Measurements from ENCODE around the gene RTN4RL1. TPM values are rescaled to one million over a fixed set of nuclear protein-coding genes. Genes with fewer than 3 reads are reported as not detected.
A peak's percentile ranks its signal among the peaks of the same experiment; 100 is the strongest.
"Not testable (repeated sequence)": the region's sequence is repeated elsewhere in the genome, so short reads cannot be mapped to it uniquely, and the experiment has no call there.

The RTN4RL1 gene
- total RNA-seq, 2 donors from 2014 or later, result 5.4 to 8.0 TPM

DNA sequence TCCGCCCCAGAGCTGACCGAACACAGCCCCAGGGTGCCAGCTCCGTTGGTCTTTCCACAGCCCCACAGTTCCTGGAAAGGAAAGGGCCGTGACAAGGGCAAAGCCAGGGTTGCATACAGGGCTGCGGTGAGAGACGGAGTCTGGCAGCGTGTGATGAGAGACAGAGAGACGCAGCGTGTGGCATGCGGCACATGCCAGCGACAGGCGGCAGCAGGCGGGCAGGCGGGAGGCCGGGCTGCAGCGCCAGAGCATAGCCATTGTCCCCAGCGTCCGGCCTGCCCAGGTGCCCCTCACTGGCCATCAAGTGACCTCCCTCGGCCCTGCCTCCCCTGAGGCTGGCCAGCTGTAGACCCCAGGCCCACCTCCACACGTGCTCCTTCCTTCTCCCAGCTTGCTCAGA lies 8.6 kb downstream of the RTN4RL1 start:
- peaks cover 31 to 44% of the 10 kb centered on the region in 2 donors for H3K4me1 ChIP-seq (ENCODE audit: control insufficient read depth in 1 of 2, low read depth in 2 of 2)
- H3K27ac ChIP-seq, result no peak overlapping the region
- ATAC-seq (ENCODE audit: insufficient number of reproducible peaks, low FRiP score, low read depth) (no peak), DNase-seq (ENCODE audit: low spot score) (no peak)
- H3K4me3 ChIP-seq, result no peak overlapping the region
- no peaks in the 10 kb centered on the region for H3K36me3 ChIP-seq
- H3K27me3 ChIP-seq (replicated peaks; ENCODE audit: insufficient read depth), result no peaks in the 10 kb centered on the region
- H3K9me3 ChIP-seq, result no peaks in the 10 kb centered on the region
- TF ChIP-seq, protein P1, sequence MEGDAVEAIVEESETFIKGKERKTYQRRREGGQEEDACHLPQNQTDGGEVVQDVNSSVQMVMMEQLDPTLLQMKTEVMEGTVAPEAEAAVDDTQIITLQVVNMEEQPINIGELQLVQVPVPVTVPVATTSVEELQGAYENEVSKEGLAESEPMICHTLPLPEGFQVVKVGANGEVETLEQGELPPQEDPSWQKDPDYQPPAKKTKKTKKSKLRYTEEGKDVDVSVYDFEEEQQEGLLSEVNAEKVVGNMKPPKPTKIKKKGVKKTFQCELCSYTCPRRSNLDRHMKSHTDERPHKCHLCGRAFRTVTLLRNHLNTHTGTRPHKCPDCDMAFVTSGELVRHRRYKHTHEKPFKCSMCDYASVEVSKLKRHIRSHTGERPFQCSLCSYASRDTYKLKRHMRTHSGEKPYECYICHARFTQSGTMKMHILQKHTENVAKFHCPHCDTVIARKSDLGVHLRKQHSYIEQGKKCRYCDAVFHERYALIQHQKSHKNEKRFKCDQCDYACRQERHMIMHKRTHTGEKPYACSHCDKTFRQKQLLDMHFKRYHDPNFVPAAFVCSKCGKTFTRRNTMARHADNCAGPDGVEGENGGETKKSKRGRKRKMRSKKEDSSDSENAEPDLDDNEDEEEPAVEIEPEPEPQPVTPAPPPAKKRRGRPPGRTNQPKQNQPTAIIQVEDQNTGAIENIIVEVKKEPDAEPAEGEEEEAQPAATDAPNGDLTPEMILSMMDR (IDR thresholded peaks at IDR 0.05), result no peak

DNA sequence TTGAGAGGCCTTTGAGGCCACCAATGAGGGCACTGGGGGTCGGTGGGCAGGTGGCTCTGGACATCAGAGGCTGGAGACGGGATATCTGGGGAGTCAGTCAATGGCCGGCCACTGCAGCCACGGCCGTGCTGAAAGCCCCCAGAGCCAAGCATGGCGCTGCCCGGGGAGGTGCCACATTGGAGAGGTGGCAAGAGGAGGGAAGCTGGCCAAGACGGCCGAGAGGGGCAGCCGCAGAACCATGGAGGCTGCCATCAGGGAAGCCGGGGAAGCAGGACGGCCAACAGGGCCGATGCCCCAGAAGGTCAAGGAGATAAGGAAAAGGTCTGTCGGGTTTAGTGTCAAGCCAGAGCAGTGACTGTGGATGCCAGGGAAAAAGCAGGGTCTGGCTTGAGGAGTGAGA lies 9.8 kb downstream of the RTN4RL1 start:
- DNase-seq (ENCODE audit: low spot score) (no peak), ATAC-seq (ENCODE audit: insufficient number of reproducible peaks, low FRiP score, low read depth) (no peak)
- Histone ChIP-seq H3K27ac (no peak overlapping the region), H3K4me1 (ENCODE audit: control insufficient read depth in 1 of 2, low read depth in 2 of 2) (peaks cover 34 to 53% of the 10 kb centered on the region in 2 donors), H3K36me3 (no peaks in the 10 kb centered on the region), H3K27me3 (replicated peaks; ENCODE audit: insufficient read depth) (no peaks in the 10 kb centered on the region), H3K4me3 (no peak overlapping the region), H3K9me3 (no peaks in the 10 kb centered on the region)
- TF ChIP-seq, protein P1 (IDR thresholded peaks at IDR 0.05), result no peak

DNA sequence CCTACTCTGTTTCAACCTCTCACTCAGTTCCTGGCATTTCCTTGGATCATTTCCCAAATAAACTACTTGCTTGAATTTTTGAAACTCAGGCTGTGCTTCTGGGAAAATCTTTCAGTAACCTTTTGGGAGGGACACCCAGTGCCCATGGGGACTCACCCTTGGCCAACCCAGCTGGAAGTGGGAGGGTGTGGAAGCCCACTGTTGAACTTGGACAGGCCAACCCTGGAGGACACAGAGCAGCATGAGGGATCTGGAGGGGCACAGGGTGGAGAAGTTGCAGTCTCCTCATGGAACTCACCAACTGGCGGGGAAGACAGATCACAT lies 11.2 kb downstream of the RTN4RL1 start:
- no peaks in the 10 kb centered on the region for H3K27me3 ChIP-seq (replicated peaks; ENCODE audit: insufficient read depth)
- peak; percentile 68 for ATAC-seq (ENCODE audit: insufficient number of reproducible peaks, low FRiP score, low read depth)
- H3K9me3 ChIP-seq, result no peaks in the 10 kb centered on the region
- peak overlapping the region; percentile 15 to 77 for H3K27ac ChIP-seq
- no peak for DNase-seq (ENCODE audit: low spot score)
- TF ChIP-seq, protein P1 (IDR thresholded peaks at IDR 0.05), result no peak
- H3K4me3 ChIP-seq, result no peak overlapping the region
- peaks cover 34 to 53% of the 10 kb centered on the region in 2 donors for H3K4me1 ChIP-seq (ENCODE audit: control insufficient read depth in 1 of 2, low read depth in 2 of 2)
- H3K36me3 ChIP-seq, result no peaks in the 10 kb centered on the region

DNA sequence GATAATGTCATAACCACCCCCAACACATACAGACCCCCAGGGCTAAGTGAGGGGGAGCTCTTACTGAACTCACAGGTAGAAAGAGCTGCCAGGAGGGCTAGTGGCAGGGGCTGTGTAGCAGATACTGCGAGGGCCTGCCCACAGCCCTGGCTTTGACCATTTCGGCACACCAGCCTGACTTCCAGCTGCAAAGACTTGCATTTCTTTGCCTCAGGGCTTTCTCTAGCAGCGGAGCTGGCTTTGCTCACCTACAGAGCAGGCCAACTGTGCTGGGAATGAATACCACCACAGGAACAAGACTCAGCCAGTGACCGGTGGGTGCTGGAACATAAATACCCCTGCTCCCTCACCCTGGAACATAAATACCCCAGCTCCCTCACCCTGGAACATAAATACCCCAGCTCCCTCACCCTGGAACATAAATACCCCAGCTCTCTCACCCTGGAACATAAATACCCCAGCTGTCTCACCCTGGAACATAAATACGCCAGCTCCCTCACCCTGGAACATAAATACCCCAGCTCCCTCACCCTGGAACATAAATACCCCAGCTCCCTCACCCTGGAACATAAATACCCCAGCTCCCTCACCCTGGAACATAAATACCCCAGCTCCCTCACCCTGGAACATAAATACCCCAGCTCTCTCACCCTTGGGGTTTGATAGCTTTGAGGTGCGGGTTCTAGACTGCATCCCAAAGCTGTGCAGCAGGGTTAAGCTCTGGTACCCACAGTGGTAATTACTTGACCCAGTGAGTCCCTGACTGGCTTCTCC lies 11.7 kb downstream of the RTN4RL1 start:
- not testable (repeated sequence) for H3K4me3 ChIP-seq; H3K27me3 ChIP-seq (replicated peaks; ENCODE audit: insufficient read depth); DNase-seq (ENCODE audit: low spot score); H3K9me3 ChIP-seq; ATAC-seq (ENCODE audit: insufficient number of reproducible peaks, low FRiP score, low read depth); H3K36me3 ChIP-seq
- H3K4me1 ChIP-seq (ENCODE audit: control insufficient read depth in 1 of 2, low read depth in 2 of 2), result peaks cover 34 to 53% of the 10 kb centered on the region in 2 donors
- peak overlapping the region; percentile 77 to 80 for H3K27ac ChIP-seq

DNA sequence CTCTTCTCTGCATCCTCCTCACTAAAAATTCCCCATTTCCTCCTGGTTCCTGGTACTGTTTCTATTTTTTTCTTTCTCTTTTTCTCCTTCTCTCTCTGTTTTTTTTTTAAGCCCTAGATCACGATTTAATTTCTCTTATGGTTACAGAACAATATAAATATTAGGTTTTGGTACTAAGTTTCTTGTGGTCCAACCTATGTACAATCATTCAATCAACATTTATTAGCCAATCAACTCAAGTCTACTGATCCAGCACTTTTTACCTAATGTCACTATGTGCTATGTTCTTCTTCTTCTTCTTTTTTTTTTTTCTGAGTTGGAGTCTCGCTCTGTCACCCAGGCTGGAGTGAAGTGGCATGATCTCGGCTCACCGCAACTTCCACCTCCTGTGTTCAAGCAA lies 12.6 kb downstream of the RTN4RL1 start:
- peak overlapping the region; percentile 36 for H3K4me3 ChIP-seq
- ATAC-seq (ENCODE audit: insufficient number of reproducible peaks, low FRiP score, low read depth), result no peak

More for the DNA sequence above, 12.6 kb downstream of the RTN4RL1 start:
- Histone ChIP-seq H3K27ac (peak overlapping the region; percentile 77 to 80), H3K27me3 (replicated peaks; ENCODE audit: insufficient read depth) (no peaks in the 10 kb centered on the region), H3K9me3 (no peaks in the 10 kb centered on the region), H3K36me3 (no peaks in the 10 kb centered on the region), H3K4me1 (ENCODE audit: control insufficient read depth in 1 of 2, low read depth in 2 of 2) (peaks cover 34 to 53% of the 10 kb centered on the region in 2 donors)
- TF ChIP-seq, protein P1 (IDR thresholded peaks at IDR 0.05), result no peak
- DNase-seq (ENCODE audit: low spot score), result no peak
